Measurements from ENCODE around the gene PCDHGC4.

- TF ChIP-seq RAD21 (IDR thresholded peaks at IDR 0.05; ENCODE audit: low read depth) (no peak), TAF1 (IDR thresholded peaks at IDR 0.05; ENCODE audit: low read depth) (no peak), CREB1 (IDR thresholded peaks at IDR 0.05; ENCODE audit: low read depth) (no peak), TCF12 (IDR thresholded peaks at IDR 0.05; ENCODE audit: low read depth) (no peak), TEAD4 (IDR thresholded peaks at IDR 0.05) (no peak), CEBPB (IDR thresholded peaks at IDR 0.05) (no peak), MAX (IDR thresholded peaks at IDR 0.05) (no peak), USF1 (IDR thresholded peaks at IDR 0.05) (no peak), EP300 (IDR thresholded peaks at IDR 0.05; ENCODE audit: borderline replicate concordance) (no peak)
Observed at GRCh38 chr5:141487131-141487530, 2.3 kb downstream of the PCDHGC4 start.
